HEK293 (cell line): ENCODE data around the gene DKKL1.

Source experiments
- CTCF ChIP-seq: fragments of 450-650 bp; formaldehyde crosslinking; IDR thresholded peaks from 2 replicates; pipeline ENCODE4 v1.5.1; 2016; ENCODE audit warnings: missing biosample characterization, missing genetic modification characterization
- KLF17 ChIP-seq: fragments of 450-650 bp; formaldehyde crosslinking; IDR thresholded peaks from 2 replicates; pipeline ENCODE4 v1.5.1; 2016; ENCODE audit warnings: missing biosample characterization, missing genetic modification characterization
- TSHZ1 ChIP-seq: fragments of 450-650 bp; formaldehyde crosslinking; IDR thresholded peaks from 2 replicates; pipeline ENCODE4 v1.5.1; 2016; ENCODE audit warnings: missing biosample characterization, missing genetic modification characterization, borderline replicate concordance
- ZBTB7A ChIP-seq: fragments of 450-650 bp; formaldehyde crosslinking; IDR thresholded peaks from 2 replicates; pipeline ENCODE4 v1.5.1; 2016; ENCODE audit warnings: low read depth, missing biosample characterization, missing genetic modification characterization
- ZNF292 ChIP-seq: fragments of 450-650 bp; formaldehyde crosslinking; IDR thresholded peaks from 2 replicates; pipeline ENCODE4 v1.5.1; 2016; ENCODE audit warnings: low read depth, missing biosample characterization, missing genetic modification characterization, borderline replicate concordance
- ZNF302 ChIP-seq: fragments of 450-650 bp; formaldehyde crosslinking; IDR thresholded peaks from 2 replicates; pipeline ENCODE4 v1.5.1; 2016; ENCODE audit warnings: missing biosample characterization, missing genetic modification characterization, low read depth
- ZNF433 ChIP-seq: fragments of 450-650 bp; formaldehyde crosslinking; IDR thresholded peaks from 2 replicates; pipeline ENCODE4 v1.5.1; 2016; ENCODE audit warnings: missing biosample characterization, missing genetic modification characterization, low read depth
- ZNF521 ChIP-seq: fragments of 450-650 bp; formaldehyde crosslinking; IDR thresholded peaks from 2 replicates; pipeline ENCODE4 v1.5.1; 2017; ENCODE audit warnings: missing biosample characterization, mild to moderate bottlenecking, missing genetic modification characterization
- ZNF624 ChIP-seq: fragments of 450-650 bp; formaldehyde crosslinking; IDR thresholded peaks from 2 replicates; pipeline ENCODE4 v1.5.1; 2017; ENCODE audit warnings: missing biosample characterization, missing genetic modification characterization
- ZNF843 ChIP-seq: fragments of 450-650 bp; formaldehyde crosslinking; IDR thresholded peaks from 2 replicates; pipeline ENCODE4 v1.5.1; 2016; ENCODE audit warnings: missing biosample characterization, missing genetic modification characterization

DNA sequence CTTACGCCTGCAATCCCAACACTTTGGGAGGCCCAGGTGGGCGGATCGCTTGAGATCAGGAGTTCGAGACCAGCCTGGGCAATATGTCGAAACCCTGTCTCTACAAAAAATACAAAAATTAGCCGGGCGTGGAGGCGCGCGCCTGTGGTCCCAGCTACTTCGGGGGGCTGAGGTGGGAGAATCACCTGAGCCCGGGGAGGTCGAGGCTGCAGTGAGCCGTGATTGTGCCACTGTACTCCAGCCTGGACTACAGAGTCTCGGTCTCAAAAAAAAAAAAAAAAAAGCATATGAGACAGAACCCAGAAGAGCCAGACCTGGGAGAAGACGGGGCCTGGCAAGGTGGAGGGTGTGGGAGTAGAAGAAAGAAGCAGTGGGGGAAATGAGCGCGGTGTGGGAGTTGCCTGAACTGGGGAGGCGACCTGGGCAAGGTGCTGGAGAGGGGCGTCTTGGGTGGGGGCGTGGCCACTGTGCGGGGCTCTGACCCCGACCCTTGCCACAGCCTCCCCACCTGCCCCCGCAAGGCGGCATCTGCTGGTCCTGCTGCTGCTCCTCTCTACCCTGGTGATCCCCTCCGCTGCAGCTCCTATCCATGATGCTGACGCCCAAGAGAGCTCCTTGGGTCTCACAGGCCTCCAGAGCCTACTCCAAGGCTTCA lies 533 bp downstream of the DKKL1 start:
- no peak for TF ChIP-seq ZBTB7A
- no peak for TF ChIP-seq CTCF
- TF ChIP-seq ZNF292 (tag by site-specific recombination) = no peak
- no peak for TF ChIP-seq KLF17 (tag by site-specific recombination)
- no peak for TF ChIP-seq ZNF624 (tag by site-specific recombination)
- TF ChIP-seq ZNF843 (tag by site-specific recombination) = no peak
- no peak for TF ChIP-seq ZNF521 (tag by site-specific recombination)
- no peak for TF ChIP-seq ZNF433 (tag by site-specific recombination)
- no peak for TF ChIP-seq TSHZ1 (tag by site-specific recombination)
- TF ChIP-seq ZNF302 (tag by site-specific recombination) = no peak
